SK-N-SH treated with all-trans-retinoic acid at 6 μM for 48 hours (cell line): ENCODE results near the gene URB1.

Experiments
- ATAC-seq: fragments of 200-7000 bp; cut with Tn5 transposase; 3 replicates; pipeline ENCODE4 v1.9.1; 2020; ENCODE audit warnings: mild to moderate bottlenecking, moderate library complexity
- ARNTL ChIP-seq: fragments of 450-650 bp; formaldehyde crosslinking; IDR thresholded peaks from 2 replicates; pipeline ENCODE4 v1.5.0; 2020; ENCODE audit warnings: low read depth, mild to moderate bottlenecking, moderate library complexity, borderline replicate concordance
- BACH2 ChIP-seq: fragments of 250-450 bp; sonication (Bioruptor Pico); IDR thresholded peaks from 2 replicates; pipeline ENCODE4 v1.9.0; 2021; ENCODE audit warnings: mild to moderate bottlenecking, borderline replicate concordance
- CSDC2 ChIP-seq: fragments of 250-450 bp; sonication (Bioruptor Pico); IDR thresholded peaks from 2 replicates; pipeline ENCODE4 v1.5.0; 2020; ENCODE audit warnings: mild to moderate bottlenecking, moderate library complexity
- ESRRG ChIP-seq: fragments of 250-450 bp; sonication (Bioruptor Pico); IDR thresholded peaks from 2 replicates; pipeline ENCODE4 v1.6.1; 2021; ENCODE audit warnings: mild to moderate bottlenecking
- GLIS3 ChIP-seq: fragments of 250-450 bp; sonication (Bioruptor Pico); IDR thresholded peaks from 2 replicates; pipeline ENCODE4 v1.5.0; 2020; ENCODE audit warnings: mild to moderate bottlenecking, moderate library complexity
- OSR1 ChIP-seq: fragments of 250-450 bp; sonication (Bioruptor Pico); IDR thresholded peaks from 2 replicates; pipeline ENCODE4 v1.8.0; 2022; ENCODE audit warnings: moderate library complexity, mild to moderate bottlenecking, inconsistent platforms
- PATZ1 ChIP-seq: fragments of 250-450 bp; sonication (Bioruptor Pico); IDR thresholded peaks from 2 replicates; pipeline ENCODE4 v1.8.0; 2020; ENCODE audit warnings: mild to moderate bottlenecking, moderate library complexity, borderline replicate concordance
- PPARA ChIP-seq: fragments of 250-450 bp; sonication (Bioruptor Pico); IDR thresholded peaks from 2 replicates; pipeline ENCODE4 v1.5.0; 2020; ENCODE audit warnings: mild to moderate bottlenecking, borderline replicate concordance
- RARB ChIP-seq: fragments of 250-450 bp; sonication (Bioruptor Pico); IDR thresholded peaks from 2 replicates; pipeline ENCODE4 v1.8.0; 2021; ENCODE audit warnings: mild to moderate bottlenecking, moderate library complexity
- SNAI2 ChIP-seq: fragments of 250-450 bp; sonication (Bioruptor Pico); IDR thresholded peaks from 2 replicates; pipeline ENCODE4 v1.5.0; 2020; ENCODE audit warnings: mild to moderate bottlenecking, moderate library complexity
- TCF4 ChIP-seq: fragments of 250-450 bp; sonication (Bioruptor Pico); IDR thresholded peaks from 2 replicates; pipeline ENCODE4 v1.8.0; 2021; ENCODE audit warnings: mild to moderate bottlenecking, moderate library complexity, borderline replicate concordance
- TOX ChIP-seq: fragments of 250-450 bp; sonication (Bioruptor Pico); IDR thresholded peaks from 2 replicates; pipeline ENCODE4 v1.8.0; 2021; ENCODE audit warnings: mild to moderate bottlenecking, moderate library complexity, borderline replicate concordance
- TSHZ2 ChIP-seq: fragments of 250-450 bp; sonication (Bioruptor Pico); IDR thresholded peaks from 2 replicates; pipeline ENCODE4 v1.5.0; 2020; ENCODE audit warnings: mild to moderate bottlenecking, moderate library complexity
- ZC3H10 ChIP-seq: fragments of 250-450 bp; sonication (Bioruptor Pico); IDR thresholded peaks from 2 replicates; pipeline ENCODE4 v1.5.1; 2021; ENCODE audit warnings: mild to moderate bottlenecking, moderate library complexity
- ZFP3 ChIP-seq: fragments of 250-450 bp; sonication (Bioruptor Pico); IDR thresholded peaks from 2 replicates; pipeline ENCODE4 v1.5.0; 2020; ENCODE audit warnings: mild to moderate bottlenecking, moderate library complexity
- ZFP30 ChIP-seq: fragments of 450-650 bp; formaldehyde crosslinking; IDR thresholded peaks from 2 replicates; pipeline ENCODE4 v1.5.0; 2022; ENCODE audit warnings: mild to moderate bottlenecking, moderate library complexity
- ZNF565 ChIP-seq: fragments of 450-650 bp; formaldehyde crosslinking; conservative IDR thresholded peaks from 2 replicates; pipeline ENCODE4 v1.5.0; 2020; ENCODE audit warnings: low read depth, mild to moderate bottlenecking, moderate library complexity
- ZNF70 ChIP-seq: fragments of 450-650 bp; formaldehyde crosslinking; IDR thresholded peaks from 2 replicates; pipeline ENCODE4 v1.5.0; 2020; ENCODE audit warnings: mild to moderate bottlenecking, moderate library complexity
- ZNF8 ChIP-seq: fragments of 450-650 bp; formaldehyde crosslinking; IDR thresholded peaks from 2 replicates; pipeline ENCODE4 v1.5.0; 2020; ENCODE audit warnings: mild to moderate bottlenecking, moderate library complexity
- TF ChIP-seq, protein P1 (sequence below): fragments of 250-450 bp; sonication (Bioruptor Pico); IDR thresholded peaks from 2 replicates; pipeline ENCODE4 v1.5.1; 2020; ENCODE audit warnings: low read depth, mild to moderate bottlenecking, moderate library complexity
- TF ChIP-seq, protein P2 (sequence below): fragments of 250-450 bp; sonication (Bioruptor Pico); IDR thresholded peaks from 2 replicates; pipeline ENCODE4 v1.8.0; 2021; ENCODE audit warnings: low read depth, mild to moderate bottlenecking, moderate library complexity, borderline replicate concordance

URB1 gene

GRCh38 chr21:32347351-32347750 lies 45.5 kb downstream of the URB1 start (continued):
- TF ChIP-seq, protein P1, sequence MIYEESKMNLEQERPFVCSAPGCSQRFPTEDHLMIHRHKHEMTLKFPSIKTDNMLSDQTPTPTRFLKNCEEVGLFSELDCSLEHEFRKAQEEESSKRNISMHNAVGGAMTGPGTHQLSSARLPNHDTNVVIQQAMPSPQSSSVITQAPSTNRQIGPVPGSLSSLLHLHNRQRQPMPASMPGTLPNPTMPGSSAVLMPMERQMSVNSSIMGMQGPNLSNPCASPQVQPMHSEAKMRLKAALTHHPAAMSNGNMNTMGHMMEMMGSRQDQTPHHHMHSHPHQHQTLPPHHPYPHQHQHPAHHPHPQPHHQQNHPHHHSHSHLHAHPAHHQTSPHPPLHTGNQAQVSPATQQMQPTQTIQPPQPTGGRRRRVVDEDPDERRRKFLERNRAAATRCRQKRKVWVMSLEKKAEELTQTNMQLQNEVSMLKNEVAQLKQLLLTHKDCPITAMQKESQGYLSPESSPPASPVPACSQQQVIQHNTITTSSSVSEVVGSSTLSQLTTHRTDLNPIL (CRISPR knock-in tag), result no peak
- TF ChIP-seq PATZ1 (CRISPR knock-in tag) (no peak), ARNTL (CRISPR knock-in tag) (no peak)

DNA sequence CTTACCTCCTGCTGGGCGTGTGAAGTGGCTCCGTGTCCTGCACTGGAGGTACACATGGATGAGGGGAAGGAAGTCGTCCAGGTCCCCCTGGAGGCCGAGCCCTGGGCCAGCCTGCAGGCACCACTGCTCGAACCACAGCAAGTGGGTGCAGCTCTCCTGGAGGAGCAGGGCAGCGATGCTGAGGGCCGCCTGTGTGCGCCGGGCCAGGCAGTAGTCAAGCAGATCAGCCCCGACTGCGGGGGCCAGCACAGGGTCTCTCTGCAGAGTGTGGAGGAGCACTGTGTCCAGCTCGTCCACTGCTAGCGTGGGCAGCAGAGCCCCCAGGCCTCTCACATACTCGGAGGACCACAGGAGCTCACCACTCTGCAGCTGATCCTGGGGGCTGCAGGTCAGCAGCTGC lies 45.9 kb downstream of the URB1 start:
- no peak for TF ChIP-seq ZFP3 (CRISPR knock-in tag)
- TF ChIP-seq OSR1 (CRISPR knock-in tag), result no peak
- TF ChIP-seq CSDC2, result no peak
- no peak for TF ChIP-seq ZNF8 (CRISPR knock-in tag)
- no peak for TF ChIP-seq PATZ1 (CRISPR knock-in tag)
- TF ChIP-seq ZNF565 (CRISPR knock-in tag), result no peak
- TF ChIP-seq ZC3H10 (CRISPR knock-in tag), result no peak
- no peak for TF ChIP-seq PPARA (CRISPR knock-in tag)
- no peak for TF ChIP-seq ESRRG (CRISPR knock-in tag)
- no peak for TF ChIP-seq RARB
- TF ChIP-seq TCF4 (CRISPR knock-in tag), result no peak
- TF ChIP-seq ZFP30 (CRISPR knock-in tag), result no peak
- no peak for TF ChIP-seq SNAI2 (CRISPR knock-in tag)
- TF ChIP-seq GLIS3 (CRISPR knock-in tag), result no peak
- TF ChIP-seq ZNF70, result no peak
- no peak for TF ChIP-seq BACH2 (CRISPR knock-in tag)
- TF ChIP-seq TOX, result no peak
- no peak for TF ChIP-seq ARNTL (CRISPR knock-in tag)
- no peak for TF ChIP-seq TSHZ2 (CRISPR knock-in tag)
- no peak for ATAC-seq

- ATAC-seq, result no peak
- TF ChIP-seq ARNTL (CRISPR knock-in tag), result no peak
- TF ChIP-seq, protein P2, sequence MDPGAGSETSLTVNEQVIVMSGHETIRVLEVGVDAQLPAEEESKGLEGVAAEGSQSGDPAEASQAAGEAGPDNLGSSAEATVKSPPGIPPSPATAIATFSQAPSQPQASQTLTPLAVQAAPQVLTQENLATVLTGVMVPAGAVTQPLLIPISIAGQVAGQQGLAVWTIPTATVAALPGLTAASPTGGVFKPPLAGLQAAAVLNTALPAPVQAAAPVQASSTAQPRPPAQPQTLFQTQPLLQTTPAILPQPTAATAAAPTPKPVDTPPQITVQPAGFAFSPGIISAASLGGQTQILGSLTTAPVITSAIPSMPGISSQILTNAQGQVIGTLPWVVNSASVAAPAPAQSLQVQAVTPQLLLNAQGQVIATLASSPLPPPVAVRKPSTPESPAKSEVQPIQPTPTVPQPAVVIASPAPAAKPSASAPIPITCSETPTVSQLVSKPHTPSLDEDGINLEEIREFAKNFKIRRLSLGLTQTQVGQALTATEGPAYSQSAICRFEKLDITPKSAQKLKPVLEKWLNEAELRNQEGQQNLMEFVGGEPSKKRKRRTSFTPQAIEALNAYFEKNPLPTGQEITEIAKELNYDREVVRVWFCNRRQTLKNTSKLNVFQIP (CRISPR knock-in tag), result no peak
- TF ChIP-seq ZFP30 (CRISPR knock-in tag), result no peak
- no peak for TF ChIP-seq ZNF565 (CRISPR knock-in tag)
- no peak for TF ChIP-seq SNAI2 (CRISPR knock-in tag)
- no peak for TF ChIP-seq GLIS3 (CRISPR knock-in tag)
- TF ChIP-seq ZNF70, result no peak
- no peak for TF ChIP-seq TOX
Measured at GRCh38 chr21:32340863-32341848, 51.7 kb downstream of the URB1 start.
